WI38 (cell line): ENCODE data around the gene TRMT1.

Source experiments
- H3K4me3 ChIP-seq: 2 replicates; pipeline ENCODE4 v1.5.1; 2011; ENCODE audit warnings: low read depth, mild to moderate bottlenecking, control low read depth, low read length
- TF ChIP-seq, protein P1 (sequence below): IDR thresholded peaks from 2 replicates; pipeline ENCODE4 v1.5.1; 2012; ENCODE audit warnings: low read depth, mild to moderate bottlenecking, control low read depth, low read length

Gene TRMT1

DNA sequence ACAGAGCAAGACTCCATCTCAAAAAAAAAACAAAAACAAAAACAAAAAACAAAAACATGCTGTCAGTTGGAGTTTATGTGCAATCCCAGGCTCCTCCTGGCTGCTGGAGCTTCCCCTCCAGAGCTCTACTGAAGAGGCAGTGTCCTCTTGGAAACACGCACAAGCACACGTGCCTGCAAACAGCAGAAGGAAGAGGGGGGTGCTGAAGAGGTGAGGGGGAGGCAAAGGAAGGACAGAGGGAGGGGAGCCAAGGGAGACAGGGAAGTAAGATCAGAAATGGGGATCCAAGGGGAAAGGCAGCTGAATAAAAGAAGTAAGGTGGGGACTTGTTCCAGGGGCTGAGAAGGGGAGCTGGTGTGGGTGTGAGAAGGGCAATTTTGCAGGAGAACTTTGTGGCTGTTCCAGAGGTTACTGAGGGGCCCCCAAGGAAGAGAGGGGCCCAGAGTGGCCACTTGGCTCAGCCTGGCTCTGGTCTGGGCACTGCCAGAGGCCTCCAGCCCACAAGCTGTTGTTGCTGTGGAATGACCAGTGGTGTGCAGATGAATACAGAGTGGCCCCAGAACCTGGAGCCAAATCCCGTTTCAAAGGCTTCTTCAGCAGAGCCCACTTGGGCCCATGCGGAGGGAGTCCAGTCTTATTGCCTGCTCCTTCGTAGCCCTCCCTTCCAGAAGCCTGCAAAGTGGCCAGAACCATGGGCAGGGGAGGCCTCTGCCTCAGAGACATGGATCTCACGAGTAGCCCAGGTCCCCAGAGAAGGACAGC lies 48.3 kb downstream of the TRMT1 start:
- TF ChIP-seq, protein P1, sequence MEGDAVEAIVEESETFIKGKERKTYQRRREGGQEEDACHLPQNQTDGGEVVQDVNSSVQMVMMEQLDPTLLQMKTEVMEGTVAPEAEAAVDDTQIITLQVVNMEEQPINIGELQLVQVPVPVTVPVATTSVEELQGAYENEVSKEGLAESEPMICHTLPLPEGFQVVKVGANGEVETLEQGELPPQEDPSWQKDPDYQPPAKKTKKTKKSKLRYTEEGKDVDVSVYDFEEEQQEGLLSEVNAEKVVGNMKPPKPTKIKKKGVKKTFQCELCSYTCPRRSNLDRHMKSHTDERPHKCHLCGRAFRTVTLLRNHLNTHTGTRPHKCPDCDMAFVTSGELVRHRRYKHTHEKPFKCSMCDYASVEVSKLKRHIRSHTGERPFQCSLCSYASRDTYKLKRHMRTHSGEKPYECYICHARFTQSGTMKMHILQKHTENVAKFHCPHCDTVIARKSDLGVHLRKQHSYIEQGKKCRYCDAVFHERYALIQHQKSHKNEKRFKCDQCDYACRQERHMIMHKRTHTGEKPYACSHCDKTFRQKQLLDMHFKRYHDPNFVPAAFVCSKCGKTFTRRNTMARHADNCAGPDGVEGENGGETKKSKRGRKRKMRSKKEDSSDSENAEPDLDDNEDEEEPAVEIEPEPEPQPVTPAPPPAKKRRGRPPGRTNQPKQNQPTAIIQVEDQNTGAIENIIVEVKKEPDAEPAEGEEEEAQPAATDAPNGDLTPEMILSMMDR = no peak
- H3K4me3 ChIP-seq = no peak overlapping the region

DNA sequence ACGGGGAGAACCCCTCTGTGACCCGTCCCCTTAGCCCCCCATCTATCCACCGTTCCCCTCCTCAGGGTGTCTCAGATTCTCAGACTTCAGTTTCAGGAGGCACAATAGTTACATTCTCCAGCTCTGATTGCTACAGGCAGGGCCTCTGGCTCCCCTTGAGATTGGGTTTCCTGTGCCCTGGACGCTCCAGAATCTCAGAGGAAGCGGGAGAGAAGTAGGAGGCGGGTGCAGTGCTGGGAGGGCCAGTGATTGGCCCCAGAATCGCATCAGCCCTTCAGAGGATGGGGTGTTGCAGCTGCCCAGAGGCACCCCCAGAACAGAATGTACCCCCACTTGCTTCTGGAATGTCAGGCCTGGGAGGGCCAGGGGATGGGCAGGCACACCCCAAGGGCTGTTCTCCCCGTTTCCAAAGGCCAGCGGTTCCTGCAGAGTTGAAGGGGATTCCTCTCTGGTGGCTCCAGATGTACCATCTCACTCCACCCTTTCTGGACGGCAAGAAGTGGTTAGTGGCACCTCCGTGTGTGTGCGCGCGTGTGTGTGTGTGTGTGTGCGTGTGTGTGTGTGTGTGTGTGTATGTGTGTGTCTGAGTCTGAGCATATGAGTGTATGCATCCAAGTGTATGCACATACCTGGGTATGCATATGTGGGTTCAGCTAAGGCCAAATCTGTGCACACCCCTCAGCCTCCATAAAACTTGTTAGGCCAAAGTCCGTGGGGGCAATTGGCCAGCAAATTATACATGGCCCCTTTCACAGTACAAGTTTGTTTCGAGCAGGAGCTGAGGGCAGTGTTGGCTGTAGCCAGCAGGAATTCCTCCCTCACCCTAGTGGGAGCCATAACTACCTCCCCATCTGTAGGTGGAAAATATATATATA lies 49.4 kb downstream of the TRMT1 start:
- H3K4me3 ChIP-seq = no peak overlapping the region
- TF ChIP-seq, protein P1 = no peak

DNA sequence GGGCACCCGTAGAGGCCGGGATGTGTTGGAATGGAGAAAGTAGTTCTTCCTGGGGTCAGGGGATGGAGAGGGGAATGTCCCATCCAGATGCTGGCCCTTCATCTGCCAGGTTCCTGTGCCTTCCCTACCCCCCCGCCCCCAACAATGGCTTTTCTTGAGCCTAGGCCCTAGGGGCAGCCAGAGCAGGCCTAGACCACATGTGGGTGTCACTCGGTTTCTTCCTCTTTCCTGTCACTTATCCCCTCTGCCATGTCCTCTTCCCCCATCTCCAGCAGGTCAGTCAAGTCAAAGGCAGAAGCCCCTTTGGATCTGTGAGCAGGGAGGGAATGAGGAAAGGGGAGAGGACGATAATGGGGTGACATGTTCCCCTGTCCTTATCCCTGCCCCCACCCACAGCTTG lies 50.3 kb downstream of the TRMT1 start:
- H3K4me3 ChIP-seq = no peak overlapping the region
- TF ChIP-seq, protein P1 = no peak

- H3K4me3 ChIP-seq = no peak overlapping the region
- TF ChIP-seq, protein P1 = no peak
Observed at GRCh38 chr19:13064092-13064489, 52.4 kb downstream of the TRMT1 start.

DNA sequence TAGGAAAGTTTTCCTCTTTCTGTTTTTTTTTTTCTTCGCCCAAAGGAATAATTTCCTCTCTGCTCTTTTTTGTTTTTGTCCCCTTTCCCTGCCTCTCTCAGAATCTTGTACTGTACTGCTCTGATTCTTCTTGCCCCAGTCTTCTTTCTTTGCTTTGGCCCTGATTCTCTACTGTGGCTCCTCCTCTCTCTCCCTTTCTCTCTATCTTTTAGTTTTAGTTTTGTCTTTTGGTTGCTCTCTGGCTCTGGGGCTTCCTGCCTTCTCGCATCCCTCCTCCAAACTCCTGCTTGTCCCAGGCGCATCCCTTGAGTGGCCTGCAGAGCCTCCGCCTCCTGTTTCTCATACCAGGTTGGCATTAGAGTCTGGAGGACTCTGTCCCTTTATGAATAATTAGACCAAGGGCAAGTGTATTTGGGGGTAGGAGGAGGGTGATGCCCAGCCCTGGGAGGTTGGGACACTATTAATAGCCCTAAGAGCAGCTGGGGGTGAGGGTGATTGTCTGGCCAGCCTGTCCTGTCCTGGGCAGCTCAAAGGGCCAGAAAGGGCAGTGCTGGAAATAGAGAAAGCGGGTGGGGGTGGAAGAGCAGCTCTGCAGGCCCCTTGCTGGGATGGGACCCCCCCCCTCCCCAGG lies 53.0 kb downstream of the TRMT1 start:
- H3K4me3 ChIP-seq = no peak overlapping the region
- TF ChIP-seq, protein P1 = no peak

DNA sequence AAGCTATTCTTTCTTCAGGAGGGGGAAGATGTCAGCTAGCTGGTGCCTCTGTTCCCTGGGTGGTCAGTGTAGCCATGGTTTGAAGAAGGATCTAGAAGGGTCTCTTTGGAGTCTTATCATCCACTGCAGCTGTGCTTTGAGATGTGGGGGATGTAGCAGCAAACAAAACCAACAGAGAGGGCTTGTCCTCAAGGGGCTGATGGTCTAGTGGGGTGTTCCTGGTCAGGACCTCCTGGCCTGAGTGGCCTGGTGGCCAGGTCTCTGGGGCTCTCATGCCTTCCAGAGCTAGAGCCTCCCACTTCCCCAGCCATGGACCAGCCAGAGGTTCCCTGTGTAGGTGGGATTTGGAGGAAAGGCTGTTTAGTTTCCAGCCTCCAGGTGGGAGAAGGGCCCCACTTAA lies 54.2 kb downstream of the TRMT1 start:
- TF ChIP-seq, protein P1 = no peak
- no peak overlapping the region for H3K4me3 ChIP-seq
